ENCODE results near the gene PIK3CD. TPM values are rescaled to one million over a fixed set of nuclear protein-coding genes. Genes with fewer than 3 reads are reported as not detected.
A peak's percentile ranks its signal among the peaks of the same experiment; 100 is the strongest.

The PIK3CD gene
- polyA plus RNA-seq, 1 of the 3 experiments (the other 2 are of a cell fraction), result 6.0 TPM

- 18% methylated on average over 12 of the region's 34 CpGs for whole genome bisulfite sequencing (ENCODE audit: low lambda C conversion rate)
- Histone ChIP-seq H3K36me3 (replicated peaks in 1 of 2; ENCODE audit: control insufficient read depth in 1 of 2, insufficient read depth in 2 of 2, low read length in 1 of 2) (no peaks in the 10 kb centered on the region), H3K27ac (ENCODE audit: low read depth in 2 of 2, low read length in 1 of 2) (no peak overlapping the region; a peak in 1 of 4 replicates), H4K20me1 (ENCODE audit: insufficient read depth) (no peaks in the 10 kb centered on the region), H3K4me3 (ENCODE audit: low read depth in 2 of 2, low read length in 1 of 2) (peak overlapping the region; percentile 63), H3K79me2 (ENCODE audit: insufficient read depth) (peaks cover 3% of the 10 kb centered on the region; the same call in 1 of the 2 replicates), H3K4me2 (peak overlapping the region; percentile 78), H3K9me3 (no peaks in the 10 kb centered on the region), H2AFZ (ENCODE audit: low read depth) (peak overlapping the region; percentile 68; the same call in 1 of the 2 replicates), H3K27me3 (ENCODE audit: insufficient read depth) (no peaks in the 10 kb centered on the region), H3F3A (replicated peaks; ENCODE audit: insufficient read depth) (peaks cover 20% of the 10 kb centered on the region), H3K4me1 (ENCODE audit: control insufficient read depth in 1 of 2, insufficient read depth in 2 of 2, low read depth in 1 of 2, low read length in 1 of 2) (peaks cover 0 to 18% of the 10 kb centered on the region in 2 experiments; a peak in 2 of 4 replicates), H3K9me2 (no peaks in the 10 kb centered on the region), H3K9ac (peak overlapping the region; percentile 46; the same call in 1 of the 2 replicates)
- CTCF ChIA-PET, result interaction anchor here (0.5 to 1.6 kb wide), 5 partner anchors 11 to 349 kb away, joined by 3 to 12 read pairs (median 3); no protein-coding TSS in a partner anchor
- POLR2A ChIA-PET, result interaction anchor here (1.2 kb wide), 1 partner anchor 105 kb away, joined by 3 read pairs; no protein-coding TSS in a partner anchor
- DNase-seq, result peak; percentile 70
- TF ChIP-seq RXRA (IDR thresholded peaks at IDR 0.05; ENCODE audit: borderline replicate concordance, low read depth) (no peak), POLR2AphosphoS5 (IDR thresholded peaks at IDR 0.05; ENCODE audit: low read depth, low read length) (no peak), IRF3 (IDR thresholded peaks at IDR 0.05; ENCODE audit: low read depth, low read length) (no peak), REST (IDR thresholded peaks at IDR 0.05; ENCODE audit: low read depth, low read length) (no peak), RCOR1 (IDR thresholded peaks at IDR 0.05; ENCODE audit: low read length) (no peak), GABPA (IDR thresholded peaks at IDR 0.05; ENCODE audit: low read depth) (no peak), MXI1 (IDR thresholded peaks at IDR 0.05; ENCODE audit: low read depth, low read length) (no peak), FOXJ3 (CRISPR knock-in tag; IDR thresholded peaks at IDR 0.05) (no peak), NFIC (IDR thresholded peaks at IDR 0.05; ENCODE audit: borderline replicate concordance) (no peak)
These were observed 36.5 kb downstream of the PIK3CD start for GRCh38 chr1:9687874-9688582.

- Histone ChIP-seq H3K4me3 (ENCODE audit: low read depth in 2 of 2, low read length in 1 of 2) (peak overlapping the region; percentile 63), H2AFZ (ENCODE audit: low read depth) (0 out of 2 replicates have a peak overlapping the region, but pooled peaks have one; percentile 68), H3K36me3 (replicated peaks in 1 of 2; ENCODE audit: control insufficient read depth in 1 of 2, insufficient read depth in 2 of 2, low read length in 1 of 2) (no peaks in the 10 kb centered on the region), H4K20me1 (ENCODE audit: insufficient read depth) (no peaks in the 10 kb centered on the region), H3K9ac (peak overlapping the region; percentile 46; the same call in 1 of the 2 replicates), H3K9me3 (no peaks in the 10 kb centered on the region), H3K9me2 (no peaks in the 10 kb centered on the region), H3F3A (replicated peaks; ENCODE audit: insufficient read depth) (peaks cover 20% of the 10 kb centered on the region), H3K27ac (ENCODE audit: low read depth in 2 of 2, low read length in 1 of 2) (no peak overlapping the region), H3K4me2 (peak overlapping the region; percentile 78), H3K27me3 (ENCODE audit: insufficient read depth) (no peaks in the 10 kb centered on the region), H3K4me1 (ENCODE audit: control insufficient read depth in 1 of 2, insufficient read depth in 2 of 2, low read depth in 1 of 2, low read length in 1 of 2) (peaks cover 0 to 18% of the 10 kb centered on the region in 2 experiments; a peak in 2 of 4 replicates), H3K79me2 (ENCODE audit: insufficient read depth) (peaks cover 3% of the 10 kb centered on the region; the same call in 1 of the 2 replicates)
- no peak for DNase-seq
- POLR2A ChIA-PET, result interaction anchor here (1.2 kb wide), 1 partner anchor 105 kb away, joined by 3 read pairs; no protein-coding TSS in a partner anchor
- WGBS (ENCODE audit: low lambda C conversion rate), result 46% methylated on average over 14 of the region's 14 CpGs
- CTCF ChIA-PET, result interaction anchor here (0.5 to 1.6 kb wide), 4 partner anchors 32 to 349 kb away, joined by 3 to 12 read pairs (median 3); no protein-coding TSS in a partner anchor
- TF ChIP-seq CHD2 (IDR thresholded peaks at IDR 0.05; ENCODE audit: low read length, partially characterized antibody), result no peak
- no peak for TF ChIP-seq RCOR1 (IDR thresholded peaks at IDR 0.05; ENCODE audit: low read length)
- no peak for TF ChIP-seq IRF3 (IDR thresholded peaks at IDR 0.05; ENCODE audit: low read depth, low read length)
- TF ChIP-seq FOXJ3 (CRISPR knock-in tag; IDR thresholded peaks at IDR 0.05), result no peak
- no peak for TF ChIP-seq CTCF (IDR thresholded peaks at IDR 0.05)
- TF ChIP-seq NFIC (IDR thresholded peaks at IDR 0.05; ENCODE audit: borderline replicate concordance), result no peak
- TF ChIP-seq ZBTB33 (IDR thresholded peaks at IDR 0.05; ENCODE audit: borderline replicate concordance, low read depth), result no peak
- TF ChIP-seq RXRA (IDR thresholded peaks at IDR 0.05; ENCODE audit: borderline replicate concordance, low read depth), result no peak
These were observed 37.1 kb downstream of the PIK3CD start for GRCh38 chr1:9688599-9688998.

Data from SK-N-SH (cell line).